H9 (cell line): ENCODE results near the gene LRRK1. TPM values are rescaled to one million over a fixed set of nuclear protein-coding genes. Genes with fewer than 3 reads are reported as not detected.

Source experiments
- DNase-seq: peaks from one replicate; pipeline ENCODE4 v3.0.0-alpha.2; 2017
- H2AFZ ChIP-seq: one replicate; pipeline ENCODE4 v1.6.1; 2013; ENCODE audit warnings: mild to moderate bottlenecking, low read length, control low read depth, moderate library complexity
- H2AK5ac ChIP-seq: 2 replicates; pipeline ENCODE4 v1.6.1; 2013; ENCODE audit warnings: low read length, control low read depth, mixed read lengths; ENCODE audit not compliant: insufficient read length
- H2BK120ac ChIP-seq: one replicate; pipeline ENCODE4 v1.6.1; 2013; ENCODE audit warnings: low read depth, mild to moderate bottlenecking, low read length, control low read depth, inconsistent platforms; ENCODE audit not compliant: poor library complexity, severe bottlenecking
- H2BK12ac ChIP-seq: 2 replicates; pipeline ENCODE4 v1.6.1; 2013; ENCODE audit warnings: low read length, control low read depth, mixed read lengths, low read depth; ENCODE audit not compliant: insufficient read length
- H2BK15ac ChIP-seq: 2 replicates; pipeline ENCODE4 v1.6.1; 2013; ENCODE audit warnings: low read depth, low read length, control low read depth
- H2BK20ac ChIP-seq: one replicate; pipeline ENCODE4 v1.6.1; 2013; ENCODE audit warnings: low read depth, mild to moderate bottlenecking, low read length, control low read depth, inconsistent platforms; ENCODE audit not compliant: poor library complexity, severe bottlenecking
- H2BK5ac ChIP-seq: 2 replicates; pipeline ENCODE4 v1.6.1; 2013; ENCODE audit warnings: low read length, control low read depth, mixed read lengths; ENCODE audit not compliant: insufficient read length
- H3K14ac ChIP-seq: 2 replicates; pipeline ENCODE4 v1.6.1; 2013; ENCODE audit warnings: low read length, control low read depth; ENCODE audit not compliant: insufficient read depth
- H3K18ac ChIP-seq: 2 replicates; pipeline ENCODE4 v1.6.1; 2013; ENCODE audit warnings: low read depth, mild to moderate bottlenecking, mixed read lengths, low read length, control low read depth; ENCODE audit not compliant: insufficient read length
- H3K23ac ChIP-seq: 2 replicates; pipeline ENCODE4 v1.6.1; 2013; ENCODE audit warnings: low read length, control low read depth, mixed read lengths, low read depth; ENCODE audit not compliant: insufficient read length
- H3K23me2 ChIP-seq: 2 replicates; pipeline ENCODE4 v1.6.1; 2013; ENCODE audit warnings: low read depth, mild to moderate bottlenecking, mixed read lengths, low read length, control low read depth; ENCODE audit not compliant: insufficient read length, poor library complexity, severe bottlenecking
- H3K27ac ChIP-seq: 2 replicates; pipeline ENCODE4 v1.5.1; 2013; ENCODE audit warnings: low read length, control low read depth, mixed read lengths, low read depth; ENCODE audit not compliant: insufficient read length
- H3K27me3 ChIP-seq: 2 replicates; pipeline ENCODE4 v1.6.1; 2013; ENCODE audit warnings: low read length, control low read depth, inconsistent platforms; ENCODE audit not compliant: insufficient read depth
- H3K4ac ChIP-seq: 2 replicates; pipeline ENCODE4 v1.6.1; 2013; ENCODE audit warnings: low read depth, mild to moderate bottlenecking, control low read depth, inconsistent platforms, low read length, moderate library complexity
- H3K4me1 ChIP-seq: 2 replicates; pipeline ENCODE4 v1.6.1; 2013; ENCODE audit warnings: low read length, control low read depth, inconsistent platforms; ENCODE audit not compliant: insufficient read depth
- H3K4me2 ChIP-seq: 2 replicates; pipeline ENCODE4 v1.6.1; 2013; ENCODE audit warnings: low read length, control low read depth, mixed read lengths; ENCODE audit not compliant: insufficient read length, insufficient read depth
- H3K56ac ChIP-seq: 2 replicates; pipeline ENCODE4 v1.6.1; 2013; ENCODE audit warnings: low read depth, mild to moderate bottlenecking, mixed read lengths, low read length, control low read depth; ENCODE audit not compliant: insufficient read length
- H3K79me1 ChIP-seq: 2 replicates; pipeline ENCODE4 v1.6.1; 2013; ENCODE audit warnings: low read depth, mild to moderate bottlenecking, moderate library complexity, low read length, control low read depth, inconsistent platforms; ENCODE audit not compliant: insufficient read depth, poor library complexity, severe bottlenecking
- H3K79me2 ChIP-seq: 2 replicates; pipeline ENCODE4 v1.6.1; 2013; ENCODE audit warnings: low read length, control low read depth, inconsistent platforms; ENCODE audit not compliant: insufficient read depth
- H3K9ac ChIP-seq: 2 replicates; pipeline ENCODE4 v1.6.1; 2013; ENCODE audit warnings: low read length, control low read depth, mixed read lengths; ENCODE audit not compliant: insufficient read length; ENCODE audit errors: extremely low read depth
- H3K9me3 ChIP-seq: one replicate; pipeline ENCODE4 v1.6.1; 2013; ENCODE audit warnings: low read depth, low read length, inconsistent platforms; ENCODE audit not compliant: control insufficient read depth
- H3T11ph ChIP-seq: one replicate; pipeline ENCODE4 v1.6.1; 2013; ENCODE audit warnings: mild to moderate bottlenecking, low read length, control low read depth, inconsistent platforms
- H4K20me1 ChIP-seq: one replicate; pipeline ENCODE4 v1.6.1; 2013; ENCODE audit not compliant: control insufficient read depth, insufficient read length, insufficient read depth
- H4K5ac ChIP-seq: 2 replicates; pipeline ENCODE4 v1.6.1; 2013; ENCODE audit warnings: low read depth, mild to moderate bottlenecking, mixed read lengths, low read length, control low read depth; ENCODE audit not compliant: insufficient read length
- H4K8ac ChIP-seq: replicated peaks from 2 replicates; pipeline ENCODE4 v1.6.1; 2013; ENCODE audit warnings: low read length, control low read depth, mixed read lengths, low read depth; ENCODE audit not compliant: insufficient read length
- H4K91ac ChIP-seq: 2 replicates; pipeline ENCODE4 v1.6.1; 2013; ENCODE audit warnings: low read depth, mild to moderate bottlenecking, moderate library complexity, mixed read lengths, low read length, control low read depth; ENCODE audit not compliant: insufficient read length
- H3K27ac Mint-ChIP-seq, 3 experiments: 2 replicates in 2 of 3; 3 replicates in 1 of 3; pipeline ENCODE4 v1.8.0; 2020 to 2021; ENCODE audit warnings: mixed read lengths in 3 of 3, mild to moderate bottlenecking in 1 of 3, moderate library complexity in 1 of 3
- H3K27me3 Mint-ChIP-seq: 2 replicates; pipeline ENCODE4 v1.8.0; 2021; ENCODE audit warnings: low read depth, mild to moderate bottlenecking, moderate library complexity, mixed read lengths
- H3K36me3 Mint-ChIP-seq, 3 experiments: 2 replicates in 2 of 3; 3 replicates in 1 of 3; pipeline ENCODE4 v1.8.0; 2020 to 2021; ENCODE audit warnings: low read depth in 3 of 3, mixed read lengths in 3 of 3; ENCODE audit not compliant: insufficient read depth in 1 of 3
- H3K4me1 Mint-ChIP-seq, 2 experiments: 2 replicates each; pipeline ENCODE4 v1.8.0; 2020; ENCODE audit warnings: mixed read lengths in 2 of 2
- H3K4me3 Mint-ChIP-seq, 2 experiments: 2 replicates in 1 of 2; 3 replicates in 1 of 2; pipeline ENCODE4 v1.8.0; 2020 to 2021; ENCODE audit warnings: mild to moderate bottlenecking in 2 of 2, mixed read lengths in 2 of 2, moderate library complexity in 1 of 2
- H3K9me3 Mint-ChIP-seq, 2 experiments: 2 replicates in 1 of 2; 3 replicates in 1 of 2; pipeline ENCODE4 v1.8.0; 2020; ENCODE audit warnings: mild to moderate bottlenecking in 2 of 2, mixed read lengths in 2 of 2, moderate library complexity in 1 of 2
- CTCF ChIP-seq: fragments of 200-600 bp; sonication (generic); conservative IDR thresholded peaks from 3 replicates; pipeline ENCODE4 v1.8.0; 2021; ENCODE audit warnings: antibody characterized with exemption, mild to moderate bottlenecking
- WGBS: extraction: QIAGEN DNeasy Blood & Tissue Kit; methylation state at CpG from one replicate; pipeline ENCODE4 v1.1.7; 2013; ENCODE audit warnings: missing lambda C conversion rate, low lambda C conversion rate, mixed read lengths; ENCODE audit not compliant: insufficient read length; ENCODE audit errors: extremely low coverage; 5-methylcytosine and 5-hydroxymethylcytosine counted together
- total RNA-seq: library from RNA; stranded (reverse); gene quantifications from 2 replicates; pipeline ENCODE4 v1.2.1, GENCODE V29; 2021

LRRK1 gene
- total RNA-seq, 1 experiment from 2014 or later = 4.0 TPM

GRCh38 chr15:101052031-101052620 lies 133.0 kb downstream of the LRRK1 start:
- H3K9me3 Mint-ChIP-seq = no peaks in the 10 kb centered on the region; a peak in 1 of 5 replicates
- no peak for DNase-seq

More at GRCh38 chr15:101052031-101052620, 133.0 kb downstream of the LRRK1 start:
- no peak overlapping the region for H3K18ac ChIP-seq
- H4K5ac ChIP-seq = no peak overlapping the region
- no peaks in the 10 kb centered on the region for H3K79me2 ChIP-seq
- Mint-ChIP-seq H3K4me3 (no peak overlapping the region), H3K36me3 (no peaks in the 10 kb centered on the region), H3K4me1 (peaks cover 16 to 29% of the 10 kb centered on the region in 2 experiments), H3K27ac (no peak overlapping the region), H3K27me3 (peaks cover 38% of the 10 kb centered on the region)
- H3K14ac ChIP-seq = no peak overlapping the region
- H2AFZ ChIP-seq = no peak overlapping the region
- H3K23ac ChIP-seq = no peak overlapping the region
- no peaks in the 10 kb centered on the region for H3K79me1 ChIP-seq
- H3K9me3 ChIP-seq = no peaks in the 10 kb centered on the region
- no peak overlapping the region for H2BK5ac ChIP-seq
- H3T11ph ChIP-seq = no peak overlapping the region
- no peak overlapping the region for H4K91ac ChIP-seq
- no peak overlapping the region for H2BK12ac ChIP-seq
- no peak overlapping the region for H4K8ac ChIP-seq
- no peak overlapping the region for H2BK15ac ChIP-seq
- H3K27ac ChIP-seq = no peak overlapping the region
- H3K4me1 ChIP-seq = no peaks in the 10 kb centered on the region
- H3K23me2 ChIP-seq = no peaks in the 10 kb centered on the region
- no CpG with 5 or more reads among the region's 13 CpGs for WGBS
- no peak overlapping the region for H2BK120ac ChIP-seq
- no peak overlapping the region for H2AK5ac ChIP-seq
- no peak overlapping the region for H3K9ac ChIP-seq
- no peaks in the 10 kb centered on the region for H4K20me1 ChIP-seq
- H2BK20ac ChIP-seq = no peak overlapping the region
- H3K27me3 ChIP-seq = no peaks in the 10 kb centered on the region
- H3K4ac ChIP-seq = no peak overlapping the region
- no peak for TF ChIP-seq CTCF
- H3K56ac ChIP-seq = no peak overlapping the region
- H3K4me2 ChIP-seq = no peak overlapping the region
